Measurements from ENCODE around the gene IL18.

Gene IL18

GRCh38 chr11:112163875-112164685, at the start of gene IL18:
IL18 (minus strand) TSS chr11:112164094; CDS start chr11:112155053, 9,041 bp downstream.
- Mint-ChIP-seq H3K9me3 (peaks cover 3% of the 10 kb centered on the region), H3K27me3 (ENCODE audit: low read depth, poor library complexity) (peaks cover 6% of the 10 kb centered on the region), H3K36me3 (ENCODE audit: low read depth) (no peaks in the 10 kb centered on the region), H3K4me1 (peaks cover 73% of the 10 kb centered on the region), H3K4me3 (peak within 1 kb of the TSS; percentile 51), H3K27ac (peak within 1 kb of the TSS; percentile 93)
- no peak for TF ChIP-seq CTCF (IDR thresholded peaks at IDR 0.05)
- peak; percentile 23 for DNase-seq

GRCh38 chr11:112212710-112213109, 48.8 kb upstream of the IL18 start:
- H3K36me3 Mint-ChIP-seq (ENCODE audit: low read depth): no peaks in the 10 kb centered on the region
- no peak overlapping the region for H3K4me3 Mint-ChIP-seq
- no peak for DNase-seq
- no peaks in the 10 kb centered on the region for H3K9me3 Mint-ChIP-seq
- no peak overlapping the region for H3K27ac Mint-ChIP-seq
- peaks cover 16% of the 10 kb centered on the region for H3K27me3 Mint-ChIP-seq (ENCODE audit: low read depth, poor library complexity)
- H3K4me1 Mint-ChIP-seq: no peaks in the 10 kb centered on the region
- TF ChIP-seq CTCF (IDR thresholded peaks at IDR 0.05): no peak

- H3K27me3 Mint-ChIP-seq (ENCODE audit: low read depth, poor library complexity): peaks cover 20% of the 10 kb centered on the region
- no peaks in the 10 kb centered on the region for H3K36me3 Mint-ChIP-seq (ENCODE audit: low read depth)
- H3K27ac Mint-ChIP-seq: no peak overlapping the region
- no peak overlapping the region for H3K4me3 Mint-ChIP-seq
- TF ChIP-seq CTCF (IDR thresholded peaks at IDR 0.05): no peak
- DNase-seq: no peak
- no peaks in the 10 kb centered on the region for H3K9me3 Mint-ChIP-seq
- H3K4me1 Mint-ChIP-seq: no peaks in the 10 kb centered on the region
These were observed 48.4 kb upstream of the IL18 start for GRCh38 chr11:112212290-112212689.

DNA sequence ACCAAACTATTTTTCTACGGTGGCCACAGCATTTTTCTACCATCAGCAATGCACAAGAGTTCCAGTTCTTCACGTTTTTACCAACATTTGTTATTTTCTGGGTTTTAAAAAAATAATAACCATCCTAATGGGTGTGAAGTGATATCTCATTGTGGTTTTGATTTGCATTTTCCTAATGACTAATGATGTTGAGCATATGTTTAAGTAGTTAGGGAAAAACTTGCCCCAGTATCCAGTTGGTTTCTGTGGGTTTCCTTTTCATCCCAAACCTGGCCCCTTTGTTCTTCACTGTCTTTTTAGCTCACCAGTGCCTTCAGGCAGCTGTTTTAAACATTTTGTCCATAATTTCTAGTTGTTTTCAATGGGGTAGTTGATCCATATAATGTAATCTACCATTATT, 47.6 kb upstream of the IL18 start:
- Mint-ChIP-seq H3K36me3 (ENCODE audit: low read depth) (peaks cover 4% of the 10 kb centered on the region), H3K4me3 (no peak overlapping the region), H3K27ac (no peak overlapping the region), H3K27me3 (ENCODE audit: low read depth, poor library complexity) (peaks cover 20% of the 10 kb centered on the region), H3K9me3 (peaks cover 5% of the 10 kb centered on the region), H3K4me1 (no peaks in the 10 kb centered on the region)
- no peak for DNase-seq
- no peak for TF ChIP-seq CTCF (IDR thresholded peaks at IDR 0.05)

GRCh38 chr11:112210890-112211289, 47.0 kb upstream of the IL18 start:
- Mint-ChIP-seq H3K36me3 (ENCODE audit: low read depth) (peaks cover 4% of the 10 kb centered on the region), H3K9me3 (peaks cover 5% of the 10 kb centered on the region), H3K4me1 (no peaks in the 10 kb centered on the region), H3K4me3 (no peak overlapping the region), H3K27me3 (ENCODE audit: low read depth, poor library complexity) (peaks cover 20% of the 10 kb centered on the region), H3K27ac (no peak overlapping the region)
- DNase-seq: no peak
- no peak for TF ChIP-seq CTCF (IDR thresholded peaks at IDR 0.05)

- peaks cover 37% of the 10 kb centered on the region for H3K27me3 Mint-ChIP-seq (ENCODE audit: low read depth, poor library complexity)
- DNase-seq: no peak
- no peak for TF ChIP-seq CTCF (IDR thresholded peaks at IDR 0.05)
- H3K27ac Mint-ChIP-seq: no peak overlapping the region
- no peaks in the 10 kb centered on the region for H3K4me1 Mint-ChIP-seq
- peaks cover 5% of the 10 kb centered on the region for H3K9me3 Mint-ChIP-seq
- H3K36me3 Mint-ChIP-seq (ENCODE audit: low read depth): peaks cover 4% of the 10 kb centered on the region
- no peak overlapping the region for H3K4me3 Mint-ChIP-seq
These were observed 42.2 kb upstream of the IL18 start for GRCh38 chr11:112206071-112206470.

Data from nephron progenitor cell (in vitro differentiated cells).